ENCODE data around the gene PARP16.

The PARP16 gene

DNA sequence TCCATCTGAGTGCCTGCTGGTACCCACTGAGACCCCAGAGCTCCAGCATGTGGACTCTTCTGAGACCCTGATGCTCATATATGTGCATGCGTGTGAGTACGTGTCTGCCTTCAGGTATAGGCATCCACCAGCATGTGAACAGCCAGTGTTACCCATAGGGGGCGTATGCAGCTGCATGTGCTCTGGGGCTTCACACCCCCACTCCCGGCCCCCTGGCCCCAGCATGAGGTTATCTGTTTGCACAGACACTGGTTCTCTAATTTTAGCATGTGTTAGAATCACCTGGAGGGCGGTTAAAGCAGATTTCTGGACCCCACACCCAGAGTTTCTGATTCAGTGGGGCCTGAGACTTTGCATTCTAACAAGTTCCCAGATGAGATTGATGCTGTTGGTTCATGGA, 74.6 kb downstream of the PARP16 start:
- H3K4me3 ChIP-seq (ENCODE audit: low read length), result no peak overlapping the region
- peak; percentile 64 for DNase-seq (ENCODE audit: low read depth, low spot score)

- no peak overlapping the region for H3K4me3 ChIP-seq (ENCODE audit: low read length)
- DNase-seq (ENCODE audit: low read depth, low spot score), result no peak
Measured at GRCh38 chr15:65211482-65211982, 75.2 kb downstream of the PARP16 start.

GRCh38 chr15:65210770-65211481, 75.8 kb downstream of the PARP16 start, which contains the start of gene CILP:
CILP (minus strand) TSS chr15:65211473; CDS start chr15:65209755, 1,718 bp downstream.
- no peak for DNase-seq (ENCODE audit: low read depth, low spot score)
- H3K4me3 ChIP-seq (ENCODE audit: low read length), result no peak within 1 kb of the TSS

GRCh38 chr15:65209701-65210643, 76.7 kb downstream of the PARP16 start:
- no peak overlapping the region for H3K4me3 ChIP-seq (ENCODE audit: low read length)

GRCh38 chr15:65208647-65209046, 78.0 kb downstream of the PARP16 start:
- no peak for DNase-seq (ENCODE audit: low read depth, low spot score)
- H3K4me3 ChIP-seq (ENCODE audit: low read length), result no peak overlapping the region

More at GRCh38 chr15:65209701-65210643, 76.7 kb downstream of the PARP16 start:
- no peak for DNase-seq (ENCODE audit: low read depth, low spot score)
